GM19452 (cell line): ENCODE measurements around the gene ZNF512B.
"Not testable (repeated sequence)": the region's sequence is repeated elsewhere in the genome, so short reads cannot be mapped to it uniquely, and the experiment has no call there.

Experiments used
- ATAC-seq: cut with Tn5 transposase; IDR thresholded peaks from one replicate; pipeline ENCODE4 v1.9.1; 2021; ENCODE audit not compliant: unreplicated experiment

Gene ZNF512B

DNA sequence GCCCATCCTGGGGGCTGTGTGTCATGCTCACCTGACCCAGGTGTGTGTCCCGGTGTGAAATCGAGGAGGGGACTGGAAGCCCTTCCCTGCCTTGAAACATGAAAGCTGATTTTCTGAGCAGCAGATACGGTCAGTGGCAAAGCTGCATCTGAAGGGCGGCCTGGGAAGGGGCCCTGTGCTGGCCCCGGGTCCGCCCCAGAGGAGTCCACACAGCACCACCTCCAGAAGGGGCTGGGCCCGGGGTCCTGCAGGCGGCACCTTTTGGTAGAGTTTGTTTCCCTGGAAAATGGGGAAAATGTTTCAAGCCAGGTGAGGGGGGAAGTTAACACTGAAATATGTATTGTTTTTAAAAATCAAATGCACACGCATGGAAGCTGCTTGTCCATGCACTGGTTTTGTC, 34.3 kb downstream of the ZNF512B start:
- no peak for ATAC-seq

DNA sequence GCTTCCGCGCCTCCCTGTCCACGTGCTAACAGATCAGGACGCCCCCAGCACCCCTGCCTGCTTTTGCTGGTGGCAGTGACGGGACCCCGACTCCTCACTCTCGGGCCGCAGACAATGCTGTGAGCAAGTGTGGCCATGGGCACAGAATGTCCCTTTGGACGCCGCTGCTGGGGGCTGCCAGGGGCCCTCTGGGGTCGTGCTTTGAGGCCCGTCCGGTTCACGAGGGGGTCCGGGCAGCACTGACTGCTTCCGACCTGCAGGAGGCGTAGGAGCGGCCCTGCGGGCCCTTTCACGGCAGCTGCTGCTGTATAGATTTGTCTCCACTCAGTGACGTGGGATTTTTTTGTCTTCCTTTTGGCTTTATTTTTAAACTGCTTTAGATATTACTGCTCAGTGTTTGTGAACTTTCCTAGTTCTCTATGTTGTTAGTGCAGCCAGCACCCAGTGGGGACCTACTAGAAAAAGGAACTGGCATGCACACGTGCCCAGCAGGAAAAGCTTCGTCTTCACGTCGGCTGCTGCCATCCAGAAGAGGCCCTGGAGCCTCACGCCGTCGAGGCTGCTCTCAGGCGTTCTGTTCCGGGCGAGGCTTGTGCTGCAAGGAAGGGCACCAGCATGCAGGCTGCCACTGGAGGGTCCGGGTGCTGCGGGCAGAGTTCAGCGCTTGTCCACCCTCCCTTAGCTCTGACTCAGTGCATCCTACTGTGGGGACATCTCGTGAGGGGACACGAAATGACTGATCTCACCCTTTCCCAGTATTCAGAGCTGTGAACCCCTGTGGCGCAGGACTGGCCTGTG, 35.3 kb downstream of the ZNF512B start:
- no peak for ATAC-seq

DNA sequence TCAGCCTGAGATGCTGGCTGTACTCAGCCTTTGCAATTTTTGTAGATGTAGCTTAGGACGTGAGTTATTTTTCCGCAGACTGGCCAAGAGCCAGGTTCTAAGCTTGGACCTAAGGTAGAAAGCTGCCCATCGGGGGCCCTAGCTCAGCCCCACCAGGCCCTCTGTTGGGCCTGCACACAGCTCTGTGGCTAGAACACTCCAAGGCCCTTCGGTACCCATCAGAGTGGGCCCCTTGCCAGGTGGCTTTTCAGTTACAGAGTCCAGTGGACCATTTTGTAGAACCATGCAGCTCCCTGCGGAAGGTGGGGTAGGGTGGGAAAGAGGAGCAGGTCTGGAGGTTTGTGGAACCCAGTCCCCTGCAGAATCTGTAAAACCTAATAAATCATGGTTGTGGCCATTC, 36.1 kb downstream of the ZNF512B start:
- ATAC-seq: no peak

DNA sequence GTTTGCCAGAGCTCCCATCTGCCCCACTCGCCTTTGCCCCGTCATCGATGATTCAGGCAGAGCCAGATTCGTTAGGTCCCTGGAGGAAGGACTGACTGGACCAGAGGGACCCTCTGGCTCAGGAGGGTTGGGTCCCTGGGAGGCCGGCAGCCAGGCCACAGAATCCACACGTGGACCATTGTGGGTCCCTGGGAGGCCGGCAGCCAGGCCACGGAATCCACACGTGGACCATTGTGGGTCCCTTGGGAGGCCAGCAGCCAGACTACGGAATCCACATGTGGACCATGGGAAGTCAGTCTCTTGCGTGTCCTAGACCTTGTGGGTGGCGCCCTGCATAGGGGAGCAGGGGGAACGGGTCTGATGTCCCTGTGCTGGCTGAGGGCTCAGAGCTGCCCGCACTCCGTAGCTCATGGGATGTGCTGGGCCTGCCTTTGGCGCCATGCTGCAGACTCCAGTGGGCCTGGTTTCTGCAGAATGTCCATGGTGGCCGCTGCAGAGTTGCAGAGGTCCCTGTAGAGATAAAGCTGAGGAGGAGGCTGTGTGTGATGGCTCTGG, 37.0 kb downstream of the ZNF512B start:
- ATAC-seq: no peak

DNA sequence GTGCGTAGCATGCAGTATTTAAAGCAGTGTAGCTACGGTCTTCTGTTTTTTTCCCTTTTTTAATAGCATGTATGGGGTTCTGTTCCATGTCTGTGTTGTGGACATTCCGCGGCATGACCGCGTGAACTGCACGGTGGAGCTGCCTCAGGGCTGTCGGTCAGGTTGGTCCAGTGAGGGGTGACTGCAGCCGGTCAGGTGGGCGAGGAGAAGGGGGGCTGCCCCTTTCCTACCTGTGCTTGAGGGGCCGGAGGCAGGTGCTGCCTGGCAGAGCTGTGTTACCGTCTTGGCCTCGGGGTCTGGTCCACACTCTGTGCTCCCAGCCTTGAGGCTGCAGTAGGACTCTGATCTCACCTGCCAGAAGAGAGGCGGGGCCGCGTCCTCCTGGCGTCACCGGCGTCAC, 38.0 kb downstream of the ZNF512B start:
- ATAC-seq: no peak

DNA sequence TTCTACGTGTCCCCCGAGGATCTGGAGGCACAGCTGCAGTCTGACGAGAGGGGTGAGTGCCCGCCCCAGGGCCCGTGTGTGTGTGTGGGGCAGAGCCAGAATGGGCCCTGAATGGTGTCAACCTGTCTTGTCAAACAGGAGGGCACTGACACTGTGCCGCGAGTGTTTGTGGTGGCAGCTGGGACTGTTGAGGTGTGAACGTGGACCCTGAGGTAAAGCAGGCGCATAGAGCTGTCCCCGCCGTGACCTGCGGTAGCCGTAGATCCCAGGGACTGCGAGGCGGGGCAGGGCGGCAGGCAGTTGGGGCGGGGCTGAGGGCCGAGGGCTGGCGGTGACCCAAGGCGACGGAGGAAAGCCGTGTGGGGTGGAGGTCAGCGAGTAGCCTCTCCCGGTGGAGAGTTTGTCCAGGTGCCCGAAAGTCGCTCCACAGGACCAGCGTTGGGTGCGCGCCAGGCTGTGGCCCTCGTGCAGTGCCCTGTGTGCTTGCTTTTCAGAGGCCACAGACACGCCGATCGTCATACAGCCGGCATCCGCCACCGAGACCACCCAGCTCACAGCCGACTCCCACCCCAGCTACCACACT, 38.7 kb downstream of the ZNF512B start:
- ATAC-seq: no peak

DNA sequence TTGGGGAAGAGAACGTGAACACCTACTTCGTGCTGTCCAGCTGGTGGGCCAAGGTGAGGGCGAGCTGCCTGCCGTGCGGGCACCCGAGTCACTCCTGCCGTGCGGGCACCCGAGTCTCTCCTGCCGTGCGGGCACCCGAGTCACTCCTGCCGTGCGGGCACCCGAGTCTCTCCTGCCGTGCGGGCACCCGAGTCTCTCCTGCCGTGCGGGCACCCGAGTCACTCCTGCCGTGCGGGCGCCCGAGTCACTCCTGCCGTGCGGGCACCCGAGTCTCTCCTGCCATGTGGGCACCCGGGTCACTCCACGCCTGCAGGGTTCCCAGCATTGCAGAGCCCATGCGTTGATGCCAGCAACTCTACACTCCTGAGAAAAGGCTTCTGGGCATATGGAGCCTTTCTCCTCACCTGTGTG, 40.3 kb downstream of the ZNF512B start:
- not testable (repeated sequence) for ATAC-seq

DNA sequence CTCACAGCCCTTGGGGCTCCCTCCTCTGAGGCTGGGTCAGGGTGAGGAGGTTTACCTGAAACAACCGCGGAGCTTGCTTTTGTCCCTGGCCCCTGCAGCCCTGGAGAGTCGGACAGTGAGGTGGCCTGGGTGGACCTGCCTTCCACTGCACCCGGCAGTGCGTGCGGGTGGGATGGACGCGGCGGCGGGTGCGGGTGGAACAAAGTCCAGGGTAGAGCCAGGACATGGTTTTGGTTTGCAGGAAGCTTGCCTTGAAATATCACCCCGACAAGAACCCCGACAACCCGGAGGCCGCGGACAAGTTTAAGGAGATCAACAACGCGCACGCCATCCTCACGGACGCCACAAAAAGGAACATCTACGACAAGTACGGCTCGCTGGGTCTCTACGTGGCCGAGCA, 40.7 kb downstream of the ZNF512B start:
- no peak for ATAC-seq

DNA sequence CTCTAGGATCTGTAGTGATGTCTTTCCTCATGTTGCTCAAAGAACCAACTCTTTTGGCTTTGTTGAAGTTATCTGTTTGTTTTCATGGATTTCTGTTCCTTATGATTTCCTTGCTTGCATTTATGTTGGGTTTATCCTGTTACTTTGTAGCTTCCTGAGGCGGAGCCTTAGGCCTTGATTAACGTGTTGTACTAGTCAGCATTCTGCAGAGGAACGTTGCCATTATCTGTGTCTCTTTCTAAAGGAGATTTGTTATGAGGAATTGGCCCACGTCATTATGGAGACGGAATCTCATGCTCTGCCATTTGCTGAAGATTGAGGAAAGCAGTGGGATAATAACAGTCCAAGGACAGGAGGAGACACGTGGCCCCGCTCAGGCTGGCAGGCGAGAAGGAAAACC, 43.4 kb downstream of the ZNF512B start:
- ATAC-seq: no peak

DNA sequence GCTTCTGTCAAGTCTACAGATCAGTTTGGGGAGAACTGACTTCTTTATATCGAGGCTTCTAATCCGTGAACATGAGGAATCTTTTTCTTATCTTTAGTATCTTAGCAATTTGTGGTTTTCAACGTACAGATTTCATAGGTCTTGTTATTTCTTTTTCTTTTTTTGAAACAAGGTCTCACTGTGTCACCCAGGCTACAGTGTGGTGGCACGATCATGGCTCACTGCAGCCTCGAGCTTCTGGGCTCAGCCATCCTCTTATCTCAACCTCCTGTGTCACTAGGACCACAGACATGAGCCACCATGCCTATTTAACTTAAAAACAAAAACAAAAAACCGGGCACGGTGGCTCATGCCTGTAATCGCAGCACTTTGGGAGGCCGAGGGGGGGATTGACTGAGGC, 45.5 kb downstream of the ZNF512B start:
- no peak for ATAC-seq

DNA sequence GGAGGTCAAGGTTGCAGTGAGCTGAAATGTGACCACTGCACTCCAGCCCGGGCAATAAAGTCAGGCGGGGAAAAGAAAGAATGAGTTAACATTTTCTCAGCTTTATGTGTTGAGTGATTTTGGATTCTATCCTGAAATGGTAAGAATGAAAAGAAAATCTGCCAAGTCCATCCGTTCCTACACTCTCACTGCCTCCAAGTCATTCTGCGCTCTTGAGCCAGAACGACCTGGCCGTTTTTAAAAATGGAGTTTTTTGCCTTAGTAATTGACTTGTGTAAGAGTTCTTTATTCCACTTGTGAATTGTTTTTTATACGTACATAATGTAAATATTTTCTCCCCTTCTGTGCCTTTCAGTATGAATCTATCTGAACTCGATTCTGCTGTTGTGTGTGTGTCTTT, 46.1 kb downstream of the ZNF512B start:
- ATAC-seq: no peak

DNA sequence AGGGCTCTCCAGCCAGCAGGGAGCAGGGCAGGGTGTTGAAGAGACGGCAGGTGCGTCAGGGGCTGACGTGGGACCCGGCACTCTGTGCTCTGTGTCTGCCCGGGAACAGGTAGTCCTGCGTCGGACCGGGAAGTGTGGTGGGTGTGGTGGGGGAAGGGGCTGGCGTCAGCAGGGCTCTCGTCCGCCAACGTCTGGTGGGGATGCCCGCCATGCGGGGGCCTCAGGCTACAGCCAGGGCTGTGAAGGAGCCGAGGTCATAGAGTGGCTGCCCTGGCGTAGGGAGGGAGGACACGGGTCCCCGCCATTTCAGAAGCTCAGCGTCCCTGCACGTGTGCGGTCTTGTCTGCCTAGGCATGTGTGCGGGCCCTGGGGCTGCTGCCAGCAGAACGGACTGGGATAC, 49.5 kb downstream of the ZNF512B start:
- no peak for ATAC-seq

DNA sequence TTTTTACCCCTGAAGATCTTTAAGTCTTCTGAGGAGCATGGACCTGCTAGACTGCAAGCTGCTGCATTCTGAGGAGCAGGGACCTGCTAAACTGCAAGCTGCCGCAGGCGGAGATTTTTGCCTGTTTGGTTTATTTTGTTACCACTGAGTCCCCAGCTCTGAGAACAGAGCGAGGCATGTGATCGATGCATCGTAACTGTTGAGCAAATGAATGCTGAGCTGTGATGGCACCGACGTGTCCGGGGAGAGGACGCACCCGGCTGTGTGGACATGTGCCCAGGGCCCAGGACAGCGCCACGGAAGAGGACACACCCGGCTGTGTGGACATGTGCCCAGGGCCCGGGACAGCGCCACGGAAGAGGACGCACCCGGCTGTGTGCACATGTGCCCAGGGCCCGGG, 50.6 kb downstream of the ZNF512B start:
- ATAC-seq: no peak

DNA sequence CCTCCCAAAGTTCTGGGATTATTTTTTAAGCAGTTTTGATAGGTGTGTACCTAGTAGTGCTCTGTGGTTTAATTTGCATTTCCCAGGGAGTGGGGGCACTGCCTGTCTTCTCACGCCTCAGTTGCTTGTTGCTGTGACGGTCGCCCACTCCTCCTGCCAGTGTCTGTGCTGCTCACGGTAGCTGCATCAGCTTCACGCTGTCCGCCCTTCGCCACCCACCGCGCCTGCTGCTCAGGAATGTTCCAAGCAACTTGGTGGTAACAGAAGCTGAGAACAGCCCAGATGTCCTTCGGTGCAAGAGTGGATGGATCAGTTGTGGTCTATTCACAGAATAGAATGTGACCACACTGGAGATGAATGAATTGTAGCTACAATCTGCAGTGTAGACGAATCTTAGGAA, 51.9 kb downstream of the ZNF512B start:
- no peak for ATAC-seq

DNA sequence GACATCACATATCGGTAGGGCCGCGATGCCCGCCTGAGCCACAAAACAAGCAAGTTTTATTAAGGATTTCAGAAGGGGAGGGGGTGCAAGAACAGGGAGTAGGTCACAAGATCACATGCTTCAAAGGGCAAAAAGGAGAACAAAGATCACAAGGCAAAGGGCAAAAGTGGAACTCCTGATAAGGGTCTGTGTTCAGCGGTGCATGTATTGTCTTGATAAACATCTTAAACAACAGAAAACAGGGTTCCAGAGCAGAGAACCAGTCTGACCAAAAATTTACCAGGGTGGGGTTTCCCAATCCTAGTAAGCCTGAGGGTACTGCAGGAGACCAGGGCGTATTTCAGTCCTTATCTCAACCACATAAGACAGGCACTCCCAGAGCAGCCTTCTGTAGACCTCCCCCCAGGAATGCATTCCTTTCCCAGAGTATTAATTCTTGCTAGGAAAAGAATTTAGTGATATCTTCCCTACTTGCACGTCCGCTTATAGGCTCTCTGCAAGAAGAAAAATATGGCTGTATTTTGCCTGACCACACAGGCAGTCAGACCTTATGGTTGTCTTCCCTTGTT, 53.3 kb downstream of the ZNF512B start:
- not testable (repeated sequence) for ATAC-seq

DNA sequence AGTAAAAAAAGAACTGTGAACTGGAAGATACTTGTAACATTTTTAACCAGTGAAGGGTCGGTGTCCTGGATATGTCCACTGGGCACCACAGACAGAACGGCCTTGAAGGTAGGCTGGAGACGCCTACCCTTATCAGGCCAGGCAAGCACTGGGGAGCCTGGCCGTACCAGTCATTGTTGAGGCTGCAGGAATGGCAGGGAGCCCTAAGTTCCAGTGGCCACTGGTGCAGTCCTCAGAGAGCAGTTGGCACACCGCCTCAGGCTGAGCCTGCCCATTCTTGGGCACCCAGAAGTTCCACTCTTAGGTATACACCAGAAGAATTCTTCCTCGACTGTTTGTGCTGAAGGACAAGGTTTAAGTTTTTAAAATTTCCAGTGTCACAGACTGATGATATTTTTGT, 54.3 kb downstream of the ZNF512B start:
- ATAC-seq: no peak

DNA sequence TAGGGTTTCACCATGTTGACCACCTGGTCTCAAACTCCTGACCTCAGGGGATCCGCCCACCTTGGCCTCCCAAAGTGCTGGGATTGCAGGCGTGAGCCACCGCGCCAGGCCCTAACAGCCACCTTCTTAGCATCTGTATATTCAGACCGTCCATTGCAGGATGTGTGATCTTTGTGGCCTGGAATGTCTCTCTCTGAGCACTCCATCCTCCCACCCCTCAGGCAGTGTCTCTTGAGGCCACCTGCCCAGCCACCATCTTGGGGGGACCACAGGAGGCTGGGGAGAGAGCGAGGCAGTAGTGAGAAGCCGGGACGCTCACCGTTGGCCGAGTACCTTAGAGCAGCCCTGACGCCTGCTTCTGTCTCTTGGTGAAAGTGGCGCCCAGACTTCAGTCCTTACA, 56.0 kb downstream of the ZNF512B start:
- no peak for ATAC-seq

DNA sequence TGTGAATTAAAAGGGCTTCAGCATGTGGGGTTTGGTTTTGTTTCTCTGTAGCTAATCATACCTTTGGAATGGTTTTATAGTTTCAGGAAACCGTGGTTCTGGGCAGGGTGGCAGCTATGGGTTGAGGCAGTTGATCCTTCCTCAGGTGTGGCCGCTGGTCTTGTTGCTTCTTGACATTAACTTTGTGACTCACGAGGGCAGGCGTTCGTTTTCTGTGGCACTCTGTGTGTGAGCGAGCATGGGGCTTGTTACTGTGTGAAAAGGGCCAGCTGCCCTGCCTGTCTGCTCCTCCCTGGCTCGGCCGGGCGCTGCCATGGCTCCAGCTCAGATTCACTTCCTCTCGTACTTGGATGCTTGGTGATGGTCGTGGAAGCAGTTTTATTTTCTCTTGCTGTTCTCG, 58.6 kb downstream of the ZNF512B start:
- ATAC-seq: no peak

DNA sequence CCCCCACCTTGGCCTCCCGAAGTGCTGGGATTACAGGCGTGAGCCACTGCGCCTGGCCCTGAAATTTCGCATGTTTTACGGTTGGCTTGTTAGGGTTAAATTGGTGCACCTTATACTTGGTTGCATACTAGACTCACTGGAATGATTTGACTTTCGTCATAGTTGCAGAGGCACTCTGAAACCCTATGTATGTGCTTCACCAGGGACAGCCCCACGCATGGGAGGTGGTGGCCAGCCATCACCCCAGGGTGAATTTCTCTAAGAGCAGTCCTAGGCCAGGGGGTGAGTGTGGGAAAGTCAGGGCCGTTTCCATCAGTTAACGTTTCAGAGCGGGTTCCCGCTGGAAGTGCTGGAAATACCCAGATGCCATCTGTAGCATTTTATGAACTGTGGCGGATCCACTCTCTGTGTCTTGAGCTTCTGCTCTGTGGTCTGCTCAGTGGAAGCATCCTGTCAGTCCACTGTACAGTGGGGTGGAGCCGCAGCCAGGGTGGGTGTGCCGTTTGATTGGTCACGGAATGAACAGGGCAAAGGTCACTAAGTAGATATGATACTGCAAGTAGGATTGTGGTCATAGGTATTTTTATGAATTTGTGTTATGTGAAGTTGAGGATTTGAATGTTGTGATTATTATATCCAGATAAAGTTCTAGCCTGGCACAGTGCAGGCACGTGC, 61.6 kb downstream of the ZNF512B start:
- no peak for ATAC-seq
